Activated gamma-delta T cell (primary cell): ENCODE data around the gene LAMA3.
A peak's percentile ranks its signal among the peaks of the same experiment; 100 is the strongest.

Experiments
- DNase-seq: peaks from one replicate; lab custom pipeline; 2025; lab: John Stamatoyannopoulos, UW
- total RNA-seq, 2 donors: gene quantifications; one replicate each; lab custom pipeline; 2026; lab: John Stamatoyannopoulos, UW

LAMA3 gene
- total RNA-seq: 0.10 to 0.22 reads per million in 2 donors

- peak; percentile 15 for DNase-seq
Measured at GRCh38 chr18:23689031-23689615, at the start of gene LAMA3. Gene LAMA3 (plus strand): TSS chr18:23689453. CDS start chr18:23689684, 231 bp downstream.

- no peak for DNase-seq
Measured at GRCh38 chr18:23640052-23640451, 49.2 kb upstream of the LAMA3 start.

GRCh38 chr18:23641143-23641720, 48.0 kb upstream of the LAMA3 start:
- no peak for DNase-seq

- no peak for DNase-seq
Measured at GRCh38 chr18:23641937-23642666, 47.2 kb upstream of the LAMA3 start.

- DNase-seq: no peak
Measured at GRCh38 chr18:23643815-23644490, 45.3 kb upstream of the LAMA3 start.

- no peak for DNase-seq
Measured at GRCh38 chr18:23645568-23646175, 43.6 kb upstream of the LAMA3 start.

GRCh38 chr18:23646282-23646681, 43.0 kb upstream of the LAMA3 start:
- DNase-seq: no peak

GRCh38 chr18:23648456-23648855, 40.8 kb upstream of the LAMA3 start:
- no peak for DNase-seq

GRCh38 chr18:23648940-23649607, 40.2 kb upstream of the LAMA3 start:
- no peak for DNase-seq

GRCh38 chr18:23650968-23651927, 38.0 kb upstream of the LAMA3 start:
- no peak for DNase-seq

GRCh38 chr18:23652232-23652631, 37.0 kb upstream of the LAMA3 start:
- no peak for DNase-seq

GRCh38 chr18:23658285-23658684, 31.0 kb upstream of the LAMA3 start:
- no peak for DNase-seq

GRCh38 chr18:23661735-23662308, 27.4 kb upstream of the LAMA3 start:
- DNase-seq: no peak

- peak; percentile 51 for DNase-seq
Measured at GRCh38 chr18:23662309-23663263, 26.7 kb upstream of the LAMA3 start, which contains the start of gene ANKRD29. Gene ANKRD29 (minus strand): TSS chr18:23662911. CDS start chr18:23662730, 181 bp downstream.

GRCh38 chr18:23664674-23665073, 24.6 kb upstream of the LAMA3 start:
- DNase-seq: no peak

- no peak for DNase-seq
Measured at GRCh38 chr18:23667114-23667513, 22.1 kb upstream of the LAMA3 start.

- no peak for DNase-seq
Measured at GRCh38 chr18:23668731-23669130, 20.5 kb upstream of the LAMA3 start.

GRCh38 chr18:23669202-23669766, 20.0 kb upstream of the LAMA3 start:
- no peak for DNase-seq
